Loucy (cell line): ENCODE results near the gene GCLC.

Experiments used
- EZH2phosphoT487 ChIP-seq: fragments of 200-600 bp; IDR thresholded peaks from 2 replicates; pipeline ENCODE4 v1.6.1; 2018; ENCODE audit warnings: antibody characterized with exemption, mild to moderate bottlenecking, moderate library complexity, borderline replicate concordance
- TF ChIP-seq, protein P1 (sequence below): fragments of 200-600 bp; sonication (generic); conservative IDR thresholded peaks from 2 replicates; pipeline ENCODE4 v1.5.1; 2014; ENCODE audit warnings: mild to moderate bottlenecking, antibody characterized with exemption, low read length

DNA sequence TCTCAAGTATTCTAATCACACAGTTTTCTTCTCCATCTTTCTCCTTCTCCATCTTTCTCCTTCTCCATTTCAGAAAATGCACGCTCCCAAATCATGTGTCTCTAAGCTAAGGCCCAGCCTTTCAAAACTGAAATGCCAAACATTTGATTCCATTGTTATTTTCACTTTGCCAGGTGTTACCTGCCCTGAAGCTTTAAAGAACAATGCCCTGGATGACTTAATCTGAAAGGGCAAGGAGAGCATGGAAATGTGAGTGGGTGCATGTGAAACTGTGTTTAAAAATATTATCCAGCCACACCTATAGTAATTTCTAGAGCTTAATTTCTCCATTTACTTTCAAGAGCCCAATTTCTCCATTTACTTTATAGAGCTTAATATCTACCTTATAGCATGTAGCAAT is 42.4 kb upstream of the GCLC start:
- TF ChIP-seq, protein P1, sequence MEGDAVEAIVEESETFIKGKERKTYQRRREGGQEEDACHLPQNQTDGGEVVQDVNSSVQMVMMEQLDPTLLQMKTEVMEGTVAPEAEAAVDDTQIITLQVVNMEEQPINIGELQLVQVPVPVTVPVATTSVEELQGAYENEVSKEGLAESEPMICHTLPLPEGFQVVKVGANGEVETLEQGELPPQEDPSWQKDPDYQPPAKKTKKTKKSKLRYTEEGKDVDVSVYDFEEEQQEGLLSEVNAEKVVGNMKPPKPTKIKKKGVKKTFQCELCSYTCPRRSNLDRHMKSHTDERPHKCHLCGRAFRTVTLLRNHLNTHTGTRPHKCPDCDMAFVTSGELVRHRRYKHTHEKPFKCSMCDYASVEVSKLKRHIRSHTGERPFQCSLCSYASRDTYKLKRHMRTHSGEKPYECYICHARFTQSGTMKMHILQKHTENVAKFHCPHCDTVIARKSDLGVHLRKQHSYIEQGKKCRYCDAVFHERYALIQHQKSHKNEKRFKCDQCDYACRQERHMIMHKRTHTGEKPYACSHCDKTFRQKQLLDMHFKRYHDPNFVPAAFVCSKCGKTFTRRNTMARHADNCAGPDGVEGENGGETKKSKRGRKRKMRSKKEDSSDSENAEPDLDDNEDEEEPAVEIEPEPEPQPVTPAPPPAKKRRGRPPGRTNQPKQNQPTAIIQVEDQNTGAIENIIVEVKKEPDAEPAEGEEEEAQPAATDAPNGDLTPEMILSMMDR, result no peak
- no peak for TF ChIP-seq EZH2phosphoT487
